ENCODE data around the gene SZT2. TPM values are rescaled to one million over a fixed set of nuclear protein-coding genes. Genes with fewer than 3 reads are reported as not detected.

Gene SZT2
- total and polyA plus RNA-seq, 2 of the 4 experiments (the other 2 are of a cell fraction): 9.5 to 14.3 TPM

DNA sequence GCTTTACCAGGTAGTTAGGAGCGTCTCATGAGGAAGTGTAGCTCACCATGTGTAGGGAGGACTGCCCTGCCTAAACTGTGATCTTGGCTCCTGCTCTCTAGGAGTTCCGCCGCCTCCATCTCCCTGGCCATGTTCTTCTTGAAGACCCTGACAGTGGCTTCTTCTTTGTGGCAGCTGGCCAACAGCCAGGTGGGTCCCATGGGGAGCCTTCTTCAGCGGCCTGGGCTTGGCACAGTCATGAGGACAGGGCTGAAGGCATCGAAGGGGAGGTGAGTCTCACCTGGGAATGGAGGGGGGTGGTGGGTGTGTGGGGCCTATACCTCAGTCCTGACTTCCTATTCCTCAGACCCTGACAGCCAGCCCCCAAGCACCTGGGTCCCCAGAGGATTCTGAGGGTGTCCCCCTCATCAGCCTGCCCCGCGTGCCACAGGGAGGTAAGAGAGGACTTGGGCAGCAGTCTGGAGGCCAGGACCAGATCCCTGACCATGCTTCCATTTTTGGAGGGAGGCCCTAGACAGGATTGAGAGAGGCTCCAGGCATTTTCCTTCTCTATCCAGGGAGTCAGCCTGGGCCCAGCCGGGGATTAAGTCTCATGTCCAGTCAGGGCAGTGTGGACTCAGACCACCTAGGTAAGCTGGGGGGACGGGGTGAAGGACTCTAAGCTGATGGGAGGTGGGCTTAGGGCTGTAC, 42.6 kb downstream of the SZT2 start:
- H3K27me3 ChIP-seq (ENCODE audit: control insufficient read depth, insufficient read depth, low read length): no peaks in the 10 kb centered on the region
- H2BK5ac ChIP-seq (ENCODE audit: low read depth, low read length, poor library complexity, severe bottlenecking): no peak overlapping the region
- no peak overlapping the region for H2BK20ac ChIP-seq (ENCODE audit: low read depth, low read length)
- peaks cover 7% of the 10 kb centered on the region; the same call in 1 of the 2 replicates for H3K9me1 ChIP-seq (ENCODE audit: insufficient read depth, low read length)
- no TSS peak for BruUV-seq (replicated peaks)
- dilution Hi-C loops (cut with HindIII; ENCODE audit: low sequenced_read_pairs, unreplicated experiment): no loop called here
- H2AFZ ChIP-seq (replicated peaks; ENCODE audit: low read length, poor library complexity): no peak overlapping the region
- H2BK15ac ChIP-seq (ENCODE audit: low read depth, low read length): no peak overlapping the region
- POLR2A ChIA-PET (ENCODE audit: unreplicated experiment): no interaction called here
- no peak overlapping the region for H3K27ac ChIP-seq (ENCODE audit: insufficient read depth, low read length)
- H3K4ac ChIP-seq (ENCODE audit: low read depth, low read length): no peak overlapping the region
- H4K20me1 ChIP-seq (ENCODE audit: insufficient read depth, low read length): no peaks in the 10 kb centered on the region
- in situ Hi-C loops (cut with MboI; ENCODE audit: low sequenced_read_pairs): no loop called here
- DNase-seq (no peak), ATAC-seq (ENCODE audit: low read depth) (no peak)
- H3K14ac ChIP-seq (replicated peaks; ENCODE audit: low read depth, low read length): no peak overlapping the region
- no peak overlapping the region for H3K56ac ChIP-seq (ENCODE audit: extremely low read depth, insufficient read depth, low read length)
- H4K5ac ChIP-seq (ENCODE audit: low read depth, low read length): no peak overlapping the region
- H2AK9ac ChIP-seq (replicated peaks; ENCODE audit: low read depth, low read length, poor library complexity): no peak overlapping the region
- no peak overlapping the region for H3K4me3 ChIP-seq (ENCODE audit: insufficient read depth, low read depth, low read length)
- H3K79me1 ChIP-seq (ENCODE audit: low read depth in 1 of 2, low read length in 2 of 2): no peaks in the 10 kb centered on the region
- no peaks in the 10 kb centered on the region for H3K9me3 ChIP-seq (ENCODE audit: control insufficient read depth, insufficient read depth, low read length)
- H3K36me3 ChIP-seq (ENCODE audit: control insufficient read depth, insufficient read depth, low read length): peaks cover 74% of the 10 kb centered on the region
- H3K23ac ChIP-seq (ENCODE audit: low read depth, low read length): no peak overlapping the region
- no peak overlapping the region for H4K8ac ChIP-seq (ENCODE audit: low read depth in 2 of 2, low read length in 2 of 2)
- H3K4me1 ChIP-seq (ENCODE audit: control insufficient read depth, insufficient read depth, low read length): peaks cover 2% of the 10 kb centered on the region; the same call in 1 of the 2 replicates
- H4K91ac ChIP-seq (ENCODE audit: insufficient read depth, low read depth, low read length): no peak overlapping the region
- no peak overlapping the region for H3K4me2 ChIP-seq (ENCODE audit: low read depth, low read length)
- CTCF ChIA-PET: no interaction called here
- 94% methylated on average over 3 of the region's 9 CpGs; no CpG with 5 or more reads in 1 of the 2 experiments for WGBS, 2 experiments (ENCODE audit: extremely low coverage in 2 of 2, insufficient read length in 1 of 2)
- H2AK5ac ChIP-seq (ENCODE audit: low read depth, low read length): no peak overlapping the region
- TF ChIP-seq MAFK (IDR thresholded peaks at IDR 0.05; ENCODE audit: low read depth, low read length): no peak
- no peak for TF ChIP-seq CHD1 (IDR thresholded peaks at IDR 0.05; ENCODE audit: low read depth, low read length)
- TF ChIP-seq, protein P1, sequence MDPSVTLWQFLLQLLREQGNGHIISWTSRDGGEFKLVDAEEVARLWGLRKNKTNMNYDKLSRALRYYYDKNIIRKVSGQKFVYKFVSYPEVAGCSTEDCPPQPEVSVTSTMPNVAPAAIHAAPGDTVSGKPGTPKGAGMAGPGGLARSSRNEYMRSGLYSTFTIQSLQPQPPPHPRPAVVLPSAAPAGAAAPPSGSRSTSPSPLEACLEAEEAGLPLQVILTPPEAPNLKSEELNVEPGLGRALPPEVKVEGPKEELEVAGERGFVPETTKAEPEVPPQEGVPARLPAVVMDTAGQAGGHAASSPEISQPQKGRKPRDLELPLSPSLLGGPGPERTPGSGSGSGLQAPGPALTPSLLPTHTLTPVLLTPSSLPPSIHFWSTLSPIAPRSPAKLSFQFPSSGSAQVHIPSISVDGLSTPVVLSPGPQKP (IDR thresholded peaks at IDR 0.05; ENCODE audit: borderline replicate concordance, low read depth, low read length): no peak
- no peak for TF ChIP-seq POLR2A (IDR thresholded peaks at IDR 0.05; ENCODE audit: low read depth, low read length)
- intact Hi-C loops (cut with micrococcal nuclease): no loop called here
- no peak overlapping the region for H3K18ac ChIP-seq (ENCODE audit: low read depth, low read length)
- no peak overlapping the region for H3K9ac ChIP-seq (ENCODE audit: low read depth, low read length)
- no peak overlapping the region for H2BK120ac ChIP-seq (ENCODE audit: low read depth, low read length)
